Measurements from ENCODE around the gene TMEM234.
A peak's percentile ranks its signal among the peaks of the same experiment; 100 is the strongest.

The TMEM234 gene

GRCh38 chr1:32199043-32199716 lies 23.0 kb downstream of the TMEM234 start:
- no peak for DNase-seq

- no peak for DNase-seq
Observed at GRCh38 chr1:32198237-32199042, 23.7 kb downstream of the TMEM234 start.

- no peak for DNase-seq
Observed at GRCh38 chr1:32197837-32198236, 24.3 kb downstream of the TMEM234 start.

- DNase-seq = no peak
Observed at GRCh38 chr1:32197074-32197473, 25.1 kb downstream of the TMEM234 start.

- DNase-seq = no peak
Observed at GRCh38 chr1:32195972-32196823, 26.0 kb downstream of the TMEM234 start.

GRCh38 chr1:32195531-32195930 lies 26.6 kb downstream of the TMEM234 start:
- no peak for DNase-seq

GRCh38 chr1:32194984-32195383 lies 27.2 kb downstream of the TMEM234 start:
- no peak for DNase-seq

- DNase-seq = no peak
Observed at GRCh38 chr1:32192220-32192948, 29.8 kb downstream of the TMEM234 start.

- no peak for DNase-seq
Observed at GRCh38 chr1:32187850-32188249, 34.3 kb downstream of the TMEM234 start.

- DNase-seq = no peak
Observed at GRCh38 chr1:32186491-32186890, 35.7 kb downstream of the TMEM234 start.

GRCh38 chr1:32186077-32186476 lies 36.1 kb downstream of the TMEM234 start:
- no peak for DNase-seq

GRCh38 chr1:32184650-32185049 lies 37.5 kb downstream of the TMEM234 start:
- no peak for DNase-seq

GRCh38 chr1:32182060-32182459 lies 40.1 kb downstream of the TMEM234 start:
- no peak for DNase-seq

- DNase-seq = no peak
Observed at GRCh38 chr1:32181563-32181962, 40.6 kb downstream of the TMEM234 start.

GRCh38 chr1:32181065-32181464 lies 41.1 kb downstream of the TMEM234 start:
- DNase-seq = no peak

GRCh38 chr1:32180186-32181060 lies 41.7 kb downstream of the TMEM234 start:
- DNase-seq = no peak

GRCh38 chr1:32179443-32180185 lies 42.5 kb downstream of the TMEM234 start, which contains the start of gene TXLNA:
TXLNA (plus strand) TSS chr1:32179675; CDS start chr1:32180346, 671 bp downstream.
- peak; percentile 88 for DNase-seq

- DNase-seq = no peak
Observed at GRCh38 chr1:32179193-32179442, 43.0 kb downstream of the TMEM234 start.

- DNase-seq = no peak
Observed at GRCh38 chr1:32178380-32179192, 43.6 kb downstream of the TMEM234 start.

GRCh38 chr1:32172621-32173245 lies 49.4 kb downstream of the TMEM234 start:
- DNase-seq = no peak

Data from 8988T (cell line).